Mucosa of stomach (tissue), 1 donor: ENCODE data around the gene FFAR1.
"Not testable (repeated sequence)": the region's sequence is repeated elsewhere in the genome, so short reads cannot be mapped to it uniquely, and the experiment has no call there.

Experiments
- H3K27me3 ChIP-seq: one replicate; pipeline ENCODE4 v1.7.0; 2013; ENCODE audit warnings: mild to moderate bottlenecking, low read length; ENCODE audit not compliant: control insufficient read depth, insufficient read depth
- H3K36me3 ChIP-seq: one replicate; pipeline ENCODE4 v1.7.0; 2013; ENCODE audit warnings: low read length; ENCODE audit not compliant: control insufficient read depth, insufficient read depth
- H3K4me1 ChIP-seq: one replicate; pipeline ENCODE4 v1.7.0; 2013; ENCODE audit warnings: mild to moderate bottlenecking, low read length; ENCODE audit not compliant: control insufficient read depth, insufficient read depth
- H3K4me3 ChIP-seq: one replicate; pipeline ENCODE4 v1.7.0; 2013; ENCODE audit warnings: low read length
- H3K9ac ChIP-seq: one replicate; pipeline ENCODE4 v1.7.0; 2013; ENCODE audit warnings: mild to moderate bottlenecking, low read length, moderate library complexity
- H3K9me3 ChIP-seq: one replicate; pipeline ENCODE4 v1.7.0; 2013; ENCODE audit warnings: mild to moderate bottlenecking, low read length, moderate library complexity; ENCODE audit not compliant: control insufficient read depth
- donor health status: Pancreatic carcinoma.

FFAR1 gene

DNA sequence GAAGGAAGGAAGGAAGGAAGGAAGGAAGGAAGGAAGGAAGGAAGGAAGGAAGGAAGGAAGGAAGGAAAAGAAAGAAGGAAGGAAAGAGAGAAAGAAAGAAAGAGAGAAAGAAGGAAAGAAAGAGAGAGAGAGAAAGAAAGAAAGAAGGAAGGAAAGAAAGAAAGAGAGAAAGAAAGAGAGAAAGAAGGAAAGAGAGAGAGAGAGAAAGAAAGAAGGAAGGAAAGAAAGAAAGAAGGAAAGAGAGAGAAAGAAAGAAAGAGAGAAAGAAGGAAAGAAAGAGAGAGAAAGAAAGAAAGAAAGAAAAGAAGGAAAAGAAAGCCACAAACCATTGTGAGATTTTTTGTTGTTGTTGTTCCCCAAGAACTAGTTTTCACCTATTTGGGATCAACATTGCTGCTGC is 26.3 kb downstream of the FFAR1 start:
- not testable (repeated sequence) for H3K27me3 ChIP-seq, H3K9ac ChIP-seq, H3K9me3 ChIP-seq, H3K36me3 ChIP-seq, H3K4me3 ChIP-seq
- H3K4me1 ChIP-seq: peaks cover 14% of the 10 kb centered on the region

DNA sequence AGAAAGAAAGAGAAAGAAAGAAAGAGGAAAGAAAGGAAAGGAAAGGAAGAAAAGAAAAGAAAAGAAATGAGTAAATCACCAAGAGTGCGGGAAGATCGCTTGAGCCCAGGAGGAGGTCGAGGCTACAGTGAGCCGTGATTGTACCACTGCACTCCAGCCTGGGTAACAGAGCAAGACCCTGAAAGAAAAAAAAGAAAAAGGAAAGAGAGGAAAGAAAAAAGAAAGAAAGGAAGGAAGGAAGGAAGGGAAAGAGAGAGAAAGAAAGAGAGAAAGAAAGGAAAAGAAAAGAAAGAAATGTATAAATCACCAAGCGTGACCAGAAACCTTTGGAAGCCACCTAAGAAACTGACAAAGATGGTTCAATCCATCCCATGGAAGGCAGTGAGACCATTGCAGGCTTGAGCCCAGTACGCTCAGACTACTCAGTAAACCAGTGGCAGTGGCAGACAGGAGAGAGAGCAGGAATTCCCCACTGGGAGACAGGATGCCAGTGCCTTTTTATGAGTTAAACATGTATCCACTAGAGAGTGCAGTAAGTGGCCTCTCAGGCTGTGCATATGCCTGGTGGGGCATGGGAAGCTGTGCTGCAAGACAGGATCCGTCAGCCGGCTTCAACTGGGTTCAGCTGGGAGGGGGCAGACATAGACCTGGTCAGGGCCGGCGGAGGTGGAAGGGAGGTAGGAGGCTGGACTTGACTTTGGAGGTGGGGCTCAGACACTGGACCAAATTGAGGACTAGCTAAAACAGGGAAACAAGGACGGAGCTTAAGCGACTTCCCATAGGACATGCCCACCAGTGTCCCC is 28.0 kb downstream of the FFAR1 start:
- no peak overlapping the region for H3K9ac ChIP-seq
- no peaks in the 10 kb centered on the region for H3K9me3 ChIP-seq
- H3K27me3 ChIP-seq: no peaks in the 10 kb centered on the region

DNA sequence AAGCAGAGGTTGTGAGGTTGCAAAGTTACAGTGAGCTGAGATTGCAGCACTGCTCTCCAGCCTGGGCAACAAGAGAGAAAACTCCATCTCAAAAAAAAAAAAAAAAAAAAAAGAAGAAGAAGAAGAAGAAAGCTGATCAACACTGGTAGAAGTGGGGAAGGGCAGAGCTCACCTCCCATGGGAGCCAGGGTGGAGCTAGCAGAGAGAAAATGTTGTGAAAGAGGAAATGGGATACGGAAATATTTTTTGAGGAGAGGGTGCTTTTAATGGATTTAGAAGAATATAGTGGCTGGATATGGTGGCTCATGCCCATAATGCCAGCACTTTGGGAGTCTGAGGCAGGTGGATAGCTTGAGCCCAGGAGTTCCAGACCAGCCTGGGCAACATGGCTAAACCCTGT is 30.0 kb downstream of the FFAR1 start:
- Histone ChIP-seq H3K9ac (no peak overlapping the region), H3K9me3 (no peaks in the 10 kb centered on the region), H3K4me3 (no peak overlapping the region), H3K36me3 (no peaks in the 10 kb centered on the region), H3K4me1 (peaks cover 34% of the 10 kb centered on the region), H3K27me3 (no peaks in the 10 kb centered on the region)

More for the DNA sequence above, 28.0 kb downstream of the FFAR1 start:
- Histone ChIP-seq H3K36me3 (no peaks in the 10 kb centered on the region), H3K4me3 (no peak overlapping the region), H3K4me1 (peaks cover 26% of the 10 kb centered on the region)

DNA sequence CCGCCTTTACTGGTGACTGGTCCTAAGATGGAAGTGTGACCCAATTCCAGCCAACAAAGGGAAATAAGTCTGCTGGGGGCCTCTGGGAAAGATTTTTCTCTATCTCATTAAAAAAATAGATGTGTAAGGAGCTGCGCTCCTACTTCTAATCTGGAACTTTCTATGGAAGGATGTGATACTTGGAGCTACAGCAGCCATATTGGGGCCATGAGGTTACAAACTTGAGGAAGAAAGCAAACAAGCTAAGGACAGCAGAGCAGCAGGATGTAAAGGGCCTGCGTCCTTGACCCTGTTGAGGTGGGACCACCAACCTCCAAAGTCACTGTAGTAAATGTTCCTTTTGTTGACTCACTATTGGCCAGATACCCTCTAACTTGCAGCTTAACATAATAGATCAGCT is 30.7 kb downstream of the FFAR1 start:
- no peaks in the 10 kb centered on the region for H3K9me3 ChIP-seq
- no peaks in the 10 kb centered on the region for H3K27me3 ChIP-seq
- no peak overlapping the region for H3K9ac ChIP-seq
- peaks cover 34% of the 10 kb centered on the region for H3K4me1 ChIP-seq
- no peak overlapping the region for H3K4me3 ChIP-seq
- H3K36me3 ChIP-seq: no peaks in the 10 kb centered on the region

DNA sequence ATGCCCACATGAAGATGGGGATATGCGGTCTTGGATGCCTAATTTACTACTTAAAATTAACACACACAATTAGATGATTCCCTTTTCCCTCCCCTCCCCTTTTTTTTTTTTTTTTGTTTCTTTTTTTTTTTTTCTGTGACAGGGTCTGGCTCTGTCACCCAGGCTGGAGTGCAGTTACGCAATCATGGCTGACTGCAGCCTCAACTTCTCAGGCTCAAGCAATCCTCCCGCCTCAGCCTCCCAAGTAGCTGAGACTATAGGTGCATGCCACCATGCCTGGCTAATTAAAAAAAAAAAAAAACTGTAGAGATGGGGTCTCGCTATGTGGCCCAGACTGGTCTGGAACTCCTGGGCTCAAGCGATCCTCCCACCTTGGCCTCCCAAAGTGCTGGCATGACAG is 31.8 kb downstream of the FFAR1 start:
- H3K36me3 ChIP-seq, H3K9me3 ChIP-seq, H3K27me3 ChIP-seq, H3K4me3 ChIP-seq, H3K9ac ChIP-seq: not testable (repeated sequence)
- peaks cover 34% of the 10 kb centered on the region for H3K4me1 ChIP-seq

DNA sequence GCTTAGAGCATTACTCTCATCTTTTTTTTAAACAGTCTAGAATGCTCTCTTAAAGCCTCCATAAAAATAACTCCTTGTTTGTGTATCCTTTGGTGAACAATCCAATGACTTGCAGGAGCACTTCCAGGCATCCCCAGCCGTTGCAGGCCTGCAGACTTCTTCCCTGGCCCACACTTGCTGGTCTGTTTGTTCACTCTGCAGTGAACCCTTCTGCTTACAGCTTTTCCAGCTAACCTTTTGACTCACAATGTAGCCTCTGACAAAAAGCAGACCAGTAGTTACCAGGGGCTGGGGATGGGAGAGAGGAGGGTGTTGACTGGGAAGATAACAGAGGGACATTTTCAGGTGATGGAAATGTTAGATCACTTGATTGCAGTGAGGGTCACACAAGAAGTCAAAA is 32.3 kb downstream of the FFAR1 start:
- no peaks in the 10 kb centered on the region for H3K9me3 ChIP-seq
- H3K9ac ChIP-seq: no peak overlapping the region

DNA sequence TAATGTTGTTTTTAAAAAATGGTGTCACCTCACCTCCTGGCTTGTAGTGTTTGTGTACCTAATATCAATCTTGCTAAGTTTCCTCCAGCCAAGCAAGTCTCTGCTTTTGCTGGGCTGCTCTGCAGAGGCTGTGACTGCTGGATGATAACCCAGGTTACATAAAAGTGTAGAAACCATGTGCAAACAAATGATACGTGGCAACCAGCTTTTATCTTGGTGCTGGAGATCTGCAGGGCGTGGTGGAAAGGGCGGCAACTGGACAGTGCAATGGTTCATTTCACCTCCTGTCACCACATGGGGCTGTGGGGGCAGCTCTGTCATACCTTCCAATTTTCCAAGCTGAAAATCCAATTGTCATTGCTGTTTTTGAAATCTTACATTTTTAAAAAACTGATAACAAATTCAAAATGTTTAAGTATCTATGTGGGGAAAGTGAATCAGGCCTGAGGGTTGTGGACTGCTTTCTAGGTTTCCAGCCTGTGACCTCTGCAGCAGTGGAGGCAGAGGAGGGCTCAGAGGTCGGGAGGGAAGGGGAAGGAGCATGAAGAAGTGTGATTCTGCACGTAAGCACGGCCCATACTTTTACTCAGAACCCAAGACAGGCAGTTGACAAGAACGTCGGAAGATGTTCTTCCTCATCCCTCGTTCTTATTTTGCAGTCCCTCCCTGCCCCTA is 32.9 kb downstream of the FFAR1 start:
- no peak overlapping the region for H3K4me3 ChIP-seq
- no peaks in the 10 kb centered on the region for H3K36me3 ChIP-seq
- no peaks in the 10 kb centered on the region for H3K9me3 ChIP-seq
- peaks cover 25% of the 10 kb centered on the region for H3K4me1 ChIP-seq
- H3K27me3 ChIP-seq: no peaks in the 10 kb centered on the region
- no peak overlapping the region for H3K9ac ChIP-seq

More for the DNA sequence above, 32.3 kb downstream of the FFAR1 start:
- no peaks in the 10 kb centered on the region for H3K36me3 ChIP-seq
- H3K27me3 ChIP-seq: no peaks in the 10 kb centered on the region
- H3K4me1 ChIP-seq: peaks cover 30% of the 10 kb centered on the region
- no peak overlapping the region for H3K4me3 ChIP-seq

DNA sequence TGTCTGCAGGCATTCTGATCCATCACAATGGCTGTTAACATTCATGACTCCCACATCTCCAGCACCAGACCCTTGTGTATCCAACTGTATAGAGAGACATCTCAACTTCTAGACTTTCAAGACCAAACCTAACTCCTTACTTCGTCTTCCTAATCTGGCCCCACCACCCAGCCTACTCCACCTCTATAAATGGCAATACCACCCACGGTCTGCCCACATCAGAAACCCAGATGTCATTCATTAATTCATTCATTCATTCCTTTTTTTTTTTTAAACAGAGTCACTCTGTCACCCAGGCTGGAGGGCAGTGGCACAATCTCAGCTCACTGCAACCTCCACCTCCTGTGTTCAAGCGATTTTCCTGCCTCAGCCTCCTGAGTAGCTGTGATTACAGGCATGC is 33.6 kb downstream of the FFAR1 start:
- H3K9ac ChIP-seq: no peak overlapping the region
- no peak overlapping the region for H3K4me3 ChIP-seq
- H3K27me3 ChIP-seq: no peaks in the 10 kb centered on the region
- no peaks in the 10 kb centered on the region for H3K9me3 ChIP-seq
- peaks cover 19% of the 10 kb centered on the region for H3K4me1 ChIP-seq
- H3K36me3 ChIP-seq: no peaks in the 10 kb centered on the region

DNA sequence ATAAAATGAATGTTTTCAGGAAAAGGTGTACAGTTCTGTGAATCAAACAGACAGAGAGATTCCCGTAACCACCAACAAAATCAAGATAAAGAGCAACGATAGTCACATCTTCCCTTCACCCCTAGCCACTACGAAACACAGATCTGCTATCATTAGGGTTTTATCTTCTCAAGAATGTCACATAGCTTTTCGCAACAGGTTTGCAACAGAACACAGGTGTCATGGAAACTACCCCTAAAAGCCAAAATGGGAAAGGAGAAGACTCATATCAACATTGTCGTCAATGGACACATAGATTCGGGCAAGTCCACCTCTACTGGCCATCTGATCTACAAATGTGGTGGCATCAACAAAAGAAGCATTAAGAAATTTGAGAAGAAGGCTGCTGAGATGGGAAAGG is 34.2 kb downstream of the FFAR1 start:
- peaks cover 19% of the 10 kb centered on the region for H3K4me1 ChIP-seq
- no peaks in the 10 kb centered on the region for H3K9me3 ChIP-seq
- H3K4me3 ChIP-seq: no peak overlapping the region
- H3K9ac ChIP-seq: no peak overlapping the region
- H3K27me3 ChIP-seq: no peaks in the 10 kb centered on the region
- H3K36me3 ChIP-seq: no peaks in the 10 kb centered on the region

DNA sequence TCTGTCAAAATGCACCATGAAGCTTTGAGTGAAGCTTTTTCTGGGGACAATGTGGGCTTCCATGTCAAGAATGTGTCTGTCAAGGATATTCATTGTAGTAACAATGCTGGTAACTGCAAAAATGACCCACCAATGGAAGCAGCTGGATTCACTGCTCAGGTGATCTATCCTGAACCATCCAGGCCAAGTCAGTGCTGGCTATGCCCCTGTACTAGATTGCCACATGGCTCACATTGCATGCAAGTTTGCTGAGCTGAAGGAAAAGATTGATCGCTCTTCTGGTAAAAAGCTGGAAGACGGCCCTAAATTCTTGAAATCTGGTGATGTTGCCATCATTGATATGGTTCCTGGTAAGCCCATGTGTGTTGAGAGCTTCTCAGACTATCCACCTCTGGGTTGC is 35.8 kb downstream of the FFAR1 start:
- Histone ChIP-seq H3K4me1 (peaks cover 25% of the 10 kb centered on the region), H3K36me3 (no peaks in the 10 kb centered on the region), H3K9me3 (no peaks in the 10 kb centered on the region), H3K4me3 (no peak overlapping the region), H3K27me3 (no peaks in the 10 kb centered on the region), H3K9ac (no peak overlapping the region)

DNA sequence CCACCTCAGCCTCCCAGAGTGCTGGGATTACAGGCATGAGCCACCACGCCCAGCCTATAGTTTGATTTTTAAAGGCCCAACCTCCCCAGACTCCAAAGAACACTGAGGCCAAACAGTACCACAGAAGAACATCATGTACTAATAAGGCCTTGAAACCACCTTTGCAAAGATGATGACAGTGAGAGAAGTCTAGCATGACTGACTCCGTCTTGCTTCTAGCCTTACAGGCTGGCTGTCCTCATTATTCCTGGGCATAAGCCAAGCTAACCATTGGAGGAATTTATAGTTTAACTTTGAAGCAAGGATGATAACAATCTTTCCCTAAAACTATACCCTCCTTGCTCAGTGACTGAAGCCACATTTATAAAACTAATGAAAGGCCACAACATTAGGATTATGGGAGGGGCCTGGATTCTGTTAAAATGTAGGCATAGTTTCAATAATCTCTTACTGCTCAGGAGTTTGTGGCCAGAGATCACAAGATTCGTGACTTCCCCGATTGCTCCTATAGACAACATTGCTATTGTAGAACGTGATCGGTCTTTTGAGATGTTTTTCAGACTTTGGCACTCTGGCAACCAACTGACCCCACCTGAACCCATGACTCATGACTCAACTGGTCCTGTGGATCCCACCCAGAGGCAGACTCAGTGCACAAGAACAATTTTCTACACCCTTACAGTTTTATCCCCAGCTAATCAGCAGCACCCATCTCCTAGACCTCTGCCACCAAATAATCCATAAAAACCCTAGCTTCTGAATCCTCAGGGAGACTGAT is 40.8 kb downstream of the FFAR1 start:
- Histone ChIP-seq H3K9me3 (no peaks in the 10 kb centered on the region), H3K9ac (no peak overlapping the region), H3K27me3 (no peaks in the 10 kb centered on the region), H3K4me1 (peaks cover 25% of the 10 kb centered on the region), H3K36me3 (no peaks in the 10 kb centered on the region), H3K4me3 (no peak overlapping the region)
